Activated naive CD4-positive, alpha-beta T cell treated with anti-CD3 and anti-CD28 coated beads, Interleukin-2, amount 10 ng/mL, durations not matched to agents 7 days and 5 days (primary cell): Measurements from ENCODE around the gene HOXA3.

ENCODE experiments used
- CTCF ChIA-PET: fragments of 350-600 bp; sonication (Branson Sonifier 250); formaldehyde crosslinking; loops from one replicate; lab custom pipeline; 2021; ENCODE audit warnings: antibody characterized with exemption; lab: Charles Lee
- DNase-seq: peaks from one replicate; pipeline ENCODE4 v3.0.0-alpha.2; 2020
- H3K27ac Mint-ChIP-seq: one replicate; pipeline ENCODE4 v1.8.0; 2021; ENCODE audit warnings: mild to moderate bottlenecking, moderate library complexity, mixed read lengths
- H3K27me3 Mint-ChIP-seq: one replicate; pipeline ENCODE4 v1.8.0; 2021; ENCODE audit warnings: mild to moderate bottlenecking, mixed read lengths
- H3K36me3 Mint-ChIP-seq: one replicate; pipeline ENCODE4 v1.8.0; 2021; ENCODE audit warnings: mixed read lengths
- H3K4me1 Mint-ChIP-seq: one replicate; pipeline ENCODE4 v1.8.0; 2021; ENCODE audit warnings: mixed read lengths
- H3K4me3 Mint-ChIP-seq: one replicate; pipeline ENCODE4 v1.8.0; 2021; ENCODE audit warnings: mild to moderate bottlenecking, moderate library complexity, mixed read lengths
- H3K9me3 Mint-ChIP-seq: one replicate; pipeline ENCODE4 v1.8.0; 2021; ENCODE audit warnings: mixed read lengths

The HOXA3 gene

GRCh38 chr7:27147199-27148030, 5.0 kb downstream of the HOXA3 start, which contains the start of gene HOXA6:
HOXA6 (minus strand) TSS chr7:27147774; CDS start chr7:27147749, 25 bp downstream.
- Mint-ChIP-seq H3K9me3 (no peaks in the 10 kb centered on the region), H3K27ac (no peak within 1 kb of the TSS), H3K4me3 (no peak within 1 kb of the TSS), H3K4me1 (peaks cover 20% of the 10 kb centered on the region), H3K36me3 (no peaks in the 10 kb centered on the region), H3K27me3 (peaks cover 92% of the 10 kb centered on the region)
- CTCF ChIA-PET: interaction anchor here (2.1 kb wide), 1 partner anchor 21 kb away, joined by 8 read pairs; no protein-coding TSS in a partner anchor
- DNase-seq: no peak

GRCh38 chr7:27146491-27147198, 5.7 kb downstream of the HOXA3 start:
- DNase-seq: no peak
- CTCF ChIA-PET: no interaction called here
- no peaks in the 10 kb centered on the region for H3K36me3 Mint-ChIP-seq
- H3K4me1 Mint-ChIP-seq: peaks cover 16% of the 10 kb centered on the region
- H3K9me3 Mint-ChIP-seq: no peaks in the 10 kb centered on the region
- no peak overlapping the region for H3K27ac Mint-ChIP-seq
- H3K4me3 Mint-ChIP-seq: no peak overlapping the region
- peaks cover 92% of the 10 kb centered on the region for H3K27me3 Mint-ChIP-seq

DNA sequence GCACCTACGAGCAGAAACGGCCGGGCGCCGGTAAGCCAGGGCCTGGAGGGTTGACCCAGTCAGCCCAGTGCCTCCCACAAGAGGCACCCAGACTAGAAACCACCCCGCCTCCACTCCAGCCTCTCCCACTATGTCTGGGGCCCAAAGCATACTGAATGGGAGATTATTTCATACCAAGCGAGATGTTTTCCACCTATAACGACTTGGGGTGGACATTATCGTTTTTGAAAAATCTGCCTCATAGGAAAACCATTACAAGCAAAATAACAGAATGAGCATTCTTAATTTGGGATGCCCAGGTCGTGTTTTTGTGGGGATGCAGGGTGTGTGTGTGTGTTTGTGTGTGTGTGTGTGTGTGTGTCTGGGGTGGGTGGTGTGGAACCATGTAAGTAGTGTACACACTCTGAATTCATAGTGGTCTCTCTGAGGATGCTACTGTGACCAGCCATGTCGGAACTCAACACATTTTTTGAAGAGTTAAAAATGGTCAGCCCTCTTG, 6.4 kb downstream of the HOXA3 start:
- H3K27me3 Mint-ChIP-seq: peaks cover 85% of the 10 kb centered on the region
- H3K27ac Mint-ChIP-seq: no peak overlapping the region
- H3K4me1 Mint-ChIP-seq: peaks cover 9% of the 10 kb centered on the region
- CTCF ChIA-PET: no interaction called here
- H3K36me3 Mint-ChIP-seq: no peaks in the 10 kb centered on the region
- H3K4me3 Mint-ChIP-seq: no peak overlapping the region
- no peaks in the 10 kb centered on the region for H3K9me3 Mint-ChIP-seq
- no peak for DNase-seq

DNA sequence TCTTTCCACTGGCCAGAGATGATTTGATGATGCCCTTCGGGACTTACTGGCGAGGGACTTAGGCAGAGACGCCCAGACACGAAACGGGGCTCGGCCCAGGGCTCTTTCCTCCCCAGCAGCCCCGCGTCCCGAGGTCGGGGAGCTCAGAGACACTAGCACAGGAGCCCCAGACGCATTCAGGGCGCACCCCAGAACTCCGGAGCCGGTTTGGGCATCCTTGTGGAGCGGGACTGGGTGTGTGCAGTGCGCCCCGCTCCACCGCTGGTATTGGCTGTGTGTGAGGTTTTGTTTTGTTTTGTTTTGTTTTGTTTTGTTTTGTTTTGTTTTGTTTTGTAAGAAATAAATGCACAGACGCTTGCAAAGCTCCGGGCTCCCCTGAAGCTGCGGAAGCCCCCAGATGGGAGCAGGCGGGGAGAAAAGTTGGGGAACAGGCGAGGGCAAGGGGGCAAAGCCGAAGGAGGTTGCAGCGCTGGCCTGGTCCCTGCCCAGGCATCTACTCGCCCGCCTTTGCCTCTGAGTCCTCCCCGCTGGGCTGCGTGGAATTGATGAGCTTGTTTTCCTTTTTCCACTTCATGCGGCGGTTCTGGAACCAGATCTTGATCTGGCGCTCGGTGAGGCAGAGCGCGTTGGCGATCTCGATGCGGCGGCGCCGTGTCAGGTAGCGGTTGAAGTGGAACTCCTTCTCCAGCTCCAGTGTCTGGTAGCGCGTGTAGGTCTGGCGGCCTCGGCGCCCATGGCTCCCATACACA, 7.0 kb downstream of the HOXA3 start:
- Mint-ChIP-seq H3K36me3 (no peaks in the 10 kb centered on the region), H3K4me3 (no peak overlapping the region), H3K4me1 (peaks cover 7% of the 10 kb centered on the region), H3K9me3 (no peaks in the 10 kb centered on the region), H3K27ac (no peak overlapping the region), H3K27me3 (peaks cover 84% of the 10 kb centered on the region)
- CTCF ChIA-PET: no interaction called here
- no peak for DNase-seq

DNA sequence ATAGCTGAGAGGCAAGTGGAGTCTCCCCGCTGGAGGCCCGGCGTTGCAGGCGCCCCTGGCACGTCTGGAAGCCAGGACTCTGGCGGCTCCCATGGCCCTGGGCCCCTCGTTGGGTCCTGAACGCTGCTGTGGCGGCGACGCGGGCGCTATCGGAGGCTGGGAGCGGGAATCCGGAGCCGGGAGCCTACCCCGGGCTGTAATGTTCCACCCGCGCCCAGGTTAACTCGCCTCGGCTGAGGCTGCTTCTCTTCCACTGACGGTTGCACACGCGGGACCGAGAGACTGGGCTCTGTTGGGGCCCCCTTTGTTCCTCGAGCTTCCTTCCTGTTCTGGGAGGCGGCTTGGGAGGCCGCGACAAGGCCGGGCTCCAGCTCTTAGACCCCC, 7.6 kb downstream of the HOXA3 start:
- Mint-ChIP-seq H3K27me3 (peaks cover 79% of the 10 kb centered on the region), H3K9me3 (no peaks in the 10 kb centered on the region), H3K27ac (no peak overlapping the region), H3K4me3 (no peak overlapping the region), H3K36me3 (no peaks in the 10 kb centered on the region), H3K4me1 (peaks cover 6% of the 10 kb centered on the region)
- no peak for DNase-seq
- CTCF ChIA-PET: interaction anchor here (1.0 kb wide), 1 partner anchor 479 kb away, joined by 3 read pairs; no protein-coding TSS in a partner anchor

- H3K4me1 Mint-ChIP-seq: peaks cover 6% of the 10 kb centered on the region
- no peak for DNase-seq
- no peak overlapping the region for H3K27ac Mint-ChIP-seq
- CTCF ChIA-PET: interaction anchor here (0.6 to 1.0 kb wide), 2 partner anchors 462 to 479 kb away, joined by 3 read pairs; no protein-coding TSS in a partner anchor
- H3K27me3 Mint-ChIP-seq: peaks cover 73% of the 10 kb centered on the region
- no peaks in the 10 kb centered on the region for H3K36me3 Mint-ChIP-seq
- H3K9me3 Mint-ChIP-seq: no peaks in the 10 kb centered on the region
- H3K4me3 Mint-ChIP-seq: no peak overlapping the region
Measured at GRCh38 chr7:27143950-27144780, 8.2 kb downstream of the HOXA3 start.

- no peak for DNase-seq
- H3K27ac Mint-ChIP-seq: no peak within 1 kb of the TSS
- peaks cover 3% of the 10 kb centered on the region for H3K4me1 Mint-ChIP-seq
- no peak within 1 kb of the TSS for H3K4me3 Mint-ChIP-seq
- CTCF ChIA-PET: interaction anchor here (0.6 to 1.0 kb wide), 3 partner anchors 290 to 478 kb away, joined by 3 read pairs; no protein-coding TSS in a partner anchor
- peaks cover 72% of the 10 kb centered on the region for H3K27me3 Mint-ChIP-seq
- no peaks in the 10 kb centered on the region for H3K36me3 Mint-ChIP-seq
- H3K9me3 Mint-ChIP-seq: no peaks in the 10 kb centered on the region
Measured at GRCh38 chr7:27143023-27143949, 9.1 kb downstream of the HOXA3 start, which contains the start of gene HOXA5. HOXA5 (minus strand) TSS chr7:27143681; CDS start chr7:27143607, 74 bp downstream.

DNA sequence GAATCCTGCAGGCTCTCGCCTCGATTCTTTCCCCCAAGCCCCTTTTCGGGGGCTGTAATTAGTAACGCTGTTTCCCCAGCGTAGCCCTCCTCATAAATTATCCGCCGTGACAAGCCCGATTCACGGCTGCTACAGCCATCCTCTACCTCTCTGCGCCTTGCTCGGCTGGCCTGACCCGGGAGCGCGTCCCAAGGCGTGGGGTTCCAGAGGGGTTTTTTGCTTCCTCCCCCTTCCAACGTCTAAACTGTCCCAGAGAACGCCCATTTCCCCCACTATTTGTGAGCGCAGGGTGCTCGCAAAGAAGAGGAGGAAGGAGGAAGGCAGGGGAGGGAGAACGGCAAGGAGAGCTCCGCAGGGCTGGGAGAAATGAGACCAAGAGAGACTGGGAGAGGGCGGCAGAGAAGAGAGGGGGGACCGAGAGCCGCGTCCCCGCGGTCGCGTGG, 9.8 kb downstream of the HOXA3 start:
- Mint-ChIP-seq H3K27ac (no peak overlapping the region), H3K4me3 (no peak overlapping the region), H3K27me3 (peaks cover 69% of the 10 kb centered on the region), H3K4me1 (no peaks in the 10 kb centered on the region), H3K9me3 (no peaks in the 10 kb centered on the region), H3K36me3 (no peaks in the 10 kb centered on the region)
- no peak for DNase-seq
- CTCF ChIA-PET: interaction anchor here (0.9 kb wide), 1 partner anchor 289 kb away, joined by 3 read pairs; no protein-coding TSS in a partner anchor

GRCh38 chr7:27141923-27142579, 10.3 kb downstream of the HOXA3 start:
- no peaks in the 10 kb centered on the region for H3K9me3 Mint-ChIP-seq
- H3K27ac Mint-ChIP-seq: no peak overlapping the region
- CTCF ChIA-PET: no interaction called here
- peaks cover 69% of the 10 kb centered on the region for H3K27me3 Mint-ChIP-seq
- H3K4me3 Mint-ChIP-seq: no peak overlapping the region
- no peaks in the 10 kb centered on the region for H3K4me1 Mint-ChIP-seq
- H3K36me3 Mint-ChIP-seq: no peaks in the 10 kb centered on the region
- DNase-seq: no peak

GRCh38 chr7:27141137-27141922, 11.1 kb downstream of the HOXA3 start:
- Mint-ChIP-seq H3K27me3 (peaks cover 68% of the 10 kb centered on the region), H3K4me3 (no peak overlapping the region), H3K9me3 (no peaks in the 10 kb centered on the region), H3K36me3 (no peaks in the 10 kb centered on the region), H3K4me1 (no peaks in the 10 kb centered on the region), H3K27ac (no peak overlapping the region)
- DNase-seq: no peak
- CTCF ChIA-PET: no interaction called here

GRCh38 chr7:27140126-27140857, 12.1 kb downstream of the HOXA3 start:
- Mint-ChIP-seq H3K4me3 (no peak overlapping the region), H3K36me3 (no peaks in the 10 kb centered on the region), H3K4me1 (peaks cover 2% of the 10 kb centered on the region), H3K27me3 (peaks cover 63% of the 10 kb centered on the region), H3K27ac (no peak overlapping the region), H3K9me3 (no peaks in the 10 kb centered on the region)
- no peak for DNase-seq
- CTCF ChIA-PET: no interaction called here
